DMS79 (cell line): Measurements from ENCODE around the gene LPP.

ENCODE experiments used
- DNase-seq: peaks from one replicate; lab custom pipeline; 2025; lab: John Stamatoyannopoulos, UW

Gene LPP

GRCh38 chr3:188170461-188171459, 16.8 kb downstream of the LPP start:
- DNase-seq, result no peak

- no peak for DNase-seq
Observed at GRCh38 chr3:188171682-188172467, 17.9 kb downstream of the LPP start.

GRCh38 chr3:188174317-188175044, 20.5 kb downstream of the LPP start:
- no peak for DNase-seq

GRCh38 chr3:188176476-188176875, 22.5 kb downstream of the LPP start:
- no peak for DNase-seq

- DNase-seq, result no peak
Observed at GRCh38 chr3:188176884-188177283, 22.9 kb downstream of the LPP start.

- DNase-seq, result no peak
Observed at GRCh38 chr3:188177721-188178120, 23.8 kb downstream of the LPP start.

- no peak for DNase-seq
Observed at GRCh38 chr3:188178293-188178936, 24.5 kb downstream of the LPP start.

- peak; percentile 98 for DNase-seq
Observed at GRCh38 chr3:188179006-188179966, 25.3 kb downstream of the LPP start.

GRCh38 chr3:188180114-188180513, 26.2 kb downstream of the LPP start:
- DNase-seq, result peak; percentile 13

- no peak for DNase-seq
Observed at GRCh38 chr3:188183452-188183851, 29.5 kb downstream of the LPP start.

- no peak for DNase-seq
Observed at GRCh38 chr3:188184160-188184559, 30.2 kb downstream of the LPP start.

GRCh38 chr3:188184649-188185048, 30.7 kb downstream of the LPP start:
- no peak for DNase-seq

GRCh38 chr3:188185717-188186251, 31.8 kb downstream of the LPP start:
- DNase-seq, result peak; percentile 70

- DNase-seq, result no peak
Observed at GRCh38 chr3:188187053-188187452, 33.1 kb downstream of the LPP start.

GRCh38 chr3:188188911-188189310, 35.0 kb downstream of the LPP start:
- DNase-seq, result no peak

- DNase-seq, result no peak
Observed at GRCh38 chr3:188191460-188191859, 37.5 kb downstream of the LPP start.

GRCh38 chr3:188192034-188192433, 38.1 kb downstream of the LPP start:
- DNase-seq, result no peak

- DNase-seq, result no peak
Observed at GRCh38 chr3:188194332-188194731, 40.4 kb downstream of the LPP start.

- no peak for DNase-seq
Observed at GRCh38 chr3:188196232-188196990, 42.5 kb downstream of the LPP start.
